Measurements from ENCODE around the gene WRAP53.

The WRAP53 gene

DNA sequence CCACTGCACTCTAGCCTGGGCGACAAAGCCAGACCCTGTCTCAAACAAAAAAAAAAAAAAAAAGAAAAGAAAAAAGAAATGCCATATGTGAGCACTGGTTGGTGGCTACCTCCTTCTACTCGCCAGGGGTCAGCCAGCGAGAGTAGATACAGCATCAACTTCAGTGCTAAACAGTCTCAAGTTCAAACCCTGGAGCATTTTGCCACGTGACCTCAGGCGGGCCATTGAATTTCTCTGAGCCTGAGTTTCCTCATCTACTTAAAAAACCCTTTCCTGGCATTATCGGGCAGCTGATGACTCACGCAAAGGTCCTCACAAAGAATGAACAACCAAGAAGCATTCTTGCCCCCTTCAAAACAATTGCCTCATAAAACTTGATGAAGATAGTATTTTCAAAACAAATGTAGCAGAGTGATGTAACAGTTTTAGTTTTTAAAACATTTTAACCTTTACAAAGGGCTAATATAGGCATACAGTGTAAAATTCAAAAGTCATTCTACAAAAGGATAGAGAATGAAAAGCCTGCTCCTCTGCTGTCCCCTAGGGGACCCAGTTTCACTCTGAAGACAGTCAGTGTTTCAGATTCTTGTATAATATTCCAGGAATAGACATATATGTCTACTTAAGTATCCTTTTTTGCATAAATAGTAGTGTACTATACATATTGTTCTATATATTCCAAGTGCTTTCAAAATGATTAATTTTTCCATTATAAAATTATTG is 57.6 kb downstream of the WRAP53 start:
- no peak overlapping the region for H3K4me3 ChIP-seq (ENCODE audit: low read depth, low read length)
- TF ChIP-seq, protein P1, sequence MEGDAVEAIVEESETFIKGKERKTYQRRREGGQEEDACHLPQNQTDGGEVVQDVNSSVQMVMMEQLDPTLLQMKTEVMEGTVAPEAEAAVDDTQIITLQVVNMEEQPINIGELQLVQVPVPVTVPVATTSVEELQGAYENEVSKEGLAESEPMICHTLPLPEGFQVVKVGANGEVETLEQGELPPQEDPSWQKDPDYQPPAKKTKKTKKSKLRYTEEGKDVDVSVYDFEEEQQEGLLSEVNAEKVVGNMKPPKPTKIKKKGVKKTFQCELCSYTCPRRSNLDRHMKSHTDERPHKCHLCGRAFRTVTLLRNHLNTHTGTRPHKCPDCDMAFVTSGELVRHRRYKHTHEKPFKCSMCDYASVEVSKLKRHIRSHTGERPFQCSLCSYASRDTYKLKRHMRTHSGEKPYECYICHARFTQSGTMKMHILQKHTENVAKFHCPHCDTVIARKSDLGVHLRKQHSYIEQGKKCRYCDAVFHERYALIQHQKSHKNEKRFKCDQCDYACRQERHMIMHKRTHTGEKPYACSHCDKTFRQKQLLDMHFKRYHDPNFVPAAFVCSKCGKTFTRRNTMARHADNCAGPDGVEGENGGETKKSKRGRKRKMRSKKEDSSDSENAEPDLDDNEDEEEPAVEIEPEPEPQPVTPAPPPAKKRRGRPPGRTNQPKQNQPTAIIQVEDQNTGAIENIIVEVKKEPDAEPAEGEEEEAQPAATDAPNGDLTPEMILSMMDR (IDR thresholded peaks at IDR 0.05; ENCODE audit: borderline replicate concordance, insufficient read depth, low read depth, low read length), result no peak

DNA sequence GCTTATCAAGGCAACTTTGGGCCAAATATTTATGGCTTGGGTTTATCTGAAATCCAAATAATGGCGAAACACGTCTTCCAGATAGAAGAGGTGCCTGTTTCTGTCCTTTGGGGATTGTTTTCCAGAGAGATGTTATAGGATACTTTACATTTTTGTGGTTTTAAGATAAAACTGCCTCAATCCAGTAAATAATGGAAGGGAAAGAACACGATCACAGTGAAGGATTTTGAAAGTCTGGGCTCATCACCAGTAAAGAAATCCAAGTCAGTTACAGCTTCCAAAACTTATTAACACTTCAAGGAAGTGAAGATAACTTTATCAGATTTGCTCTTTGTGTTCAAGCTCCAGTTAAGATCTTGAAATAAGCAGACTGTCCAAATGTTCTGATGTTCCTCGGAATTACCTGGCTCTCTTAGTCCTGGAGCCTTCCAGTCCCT is 59.4 kb downstream of the WRAP53 start:
- no peak overlapping the region for H3K4me3 ChIP-seq (ENCODE audit: low read depth, low read length)
- TF ChIP-seq, protein P1 (IDR thresholded peaks at IDR 0.05; ENCODE audit: borderline replicate concordance, insufficient read depth, low read depth, low read length), result no peak

DNA sequence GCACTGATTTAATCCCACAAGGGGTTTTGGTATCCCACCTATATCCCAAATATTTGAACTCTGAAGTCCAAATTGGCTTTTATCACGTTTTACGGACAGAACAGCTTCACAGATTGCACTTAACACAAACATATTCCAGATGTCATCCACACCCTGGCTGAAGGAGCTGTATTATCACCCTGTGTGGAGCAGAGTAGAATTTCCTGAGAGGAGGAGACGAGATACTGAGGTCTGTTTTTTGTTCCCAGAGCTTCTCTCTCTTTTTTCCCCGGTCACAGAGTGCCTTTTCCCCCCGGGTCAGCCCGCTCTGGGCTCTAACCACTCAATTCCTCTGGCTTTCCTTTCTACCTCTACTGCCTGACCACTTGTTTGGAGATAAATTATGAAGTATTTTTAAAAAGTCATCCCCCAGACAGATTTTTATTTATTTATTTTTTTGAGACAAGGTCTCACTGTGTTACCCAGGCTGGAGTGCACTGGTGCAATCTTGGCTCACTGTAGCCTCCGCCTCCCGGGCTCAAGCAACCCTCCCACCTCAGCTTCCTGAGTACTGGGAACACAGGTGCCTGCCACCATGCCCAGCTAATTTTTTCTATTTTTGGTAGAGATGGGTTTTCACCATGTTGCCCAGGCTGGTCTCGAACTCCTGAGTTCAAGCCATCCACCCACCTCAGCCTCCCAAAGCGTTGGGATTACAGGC is 59.9 kb downstream of the WRAP53 start:
- no peak overlapping the region for H3K4me3 ChIP-seq (ENCODE audit: low read depth, low read length)
- TF ChIP-seq, protein P1 (IDR thresholded peaks at IDR 0.05; ENCODE audit: borderline replicate concordance, insufficient read depth, low read depth, low read length), result no peak

DNA sequence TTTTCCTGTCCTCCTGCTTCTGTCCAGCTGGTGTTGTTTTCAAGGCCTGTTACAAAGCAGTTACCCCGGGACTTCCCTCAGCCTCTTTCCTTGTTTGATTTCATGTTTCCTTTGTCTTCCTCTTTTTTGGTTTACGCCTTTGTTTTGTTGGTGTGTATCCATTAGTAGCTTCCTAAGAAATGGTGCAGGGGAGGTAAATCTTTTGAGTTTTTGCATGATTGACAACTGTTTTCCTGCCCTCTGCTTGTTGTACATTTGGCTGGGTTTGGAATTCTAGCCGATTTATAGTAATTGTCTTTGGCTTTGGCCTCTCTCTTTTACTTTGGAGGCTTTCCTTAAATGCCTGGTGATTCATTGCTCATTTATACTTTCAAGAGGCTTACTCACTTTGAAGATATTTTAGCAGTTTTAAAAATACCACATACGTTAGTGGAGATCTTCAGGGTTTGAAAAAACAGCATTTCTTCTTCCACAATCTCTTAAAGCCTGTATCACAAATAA is 62.1 kb downstream of the WRAP53 start:
- TF ChIP-seq, protein P1 (IDR thresholded peaks at IDR 0.05; ENCODE audit: borderline replicate concordance, insufficient read depth, low read depth, low read length), result no peak
- H3K4me3 ChIP-seq (ENCODE audit: low read depth, low read length), result no peak overlapping the region
